ENCODE measurements around the gene METTL1. TPM values are rescaled to one million over a fixed set of nuclear protein-coding genes. Genes with fewer than 3 reads are reported as not detected.

The METTL1 gene
- total RNA-seq, 1 donor from 2014 or later: 6.8 TPM

GRCh38 chr12:57779736-57780135 is 7.8 kb upstream of the METTL1 start:
- Histone ChIP-seq H3K4me1 (peaks cover 21% of the 10 kb centered on the region), H3K36me3 (peaks cover 6% of the 10 kb centered on the region), H3K4me3 (no peak overlapping the region), H3K27ac (replicated peaks) (no peak overlapping the region), H3K9me3 (replicated peaks) (no peaks in the 10 kb centered on the region), H3K27me3 (ENCODE audit: low read depth) (no peaks in the 10 kb centered on the region)
- TF ChIP-seq CTCF (IDR thresholded peaks at IDR 0.05; ENCODE audit: borderline replicate concordance): no peak
- intact Hi-C loops (cut with micrococcal nuclease): no loop called here
- no peak for DNase-seq

- Histone ChIP-seq H3K36me3 (peaks cover 6% of the 10 kb centered on the region), H3K4me3 (no peak overlapping the region), H3K9me3 (replicated peaks) (no peaks in the 10 kb centered on the region), H3K4me1 (peaks cover 15% of the 10 kb centered on the region), H3K27me3 (ENCODE audit: low read depth) (no peaks in the 10 kb centered on the region), H3K27ac (replicated peaks) (no peak overlapping the region)
- intact Hi-C loops (cut with micrococcal nuclease): no loop called here
- TF ChIP-seq CTCF (IDR thresholded peaks at IDR 0.05; ENCODE audit: borderline replicate concordance): no peak
- no peak for DNase-seq
Observed at GRCh38 chr12:57777911-57778310, 6.0 kb upstream of the METTL1 start.

GRCh38 chr12:57777367-57777766 is 5.5 kb upstream of the METTL1 start:
- Histone ChIP-seq H3K4me3 (no peak overlapping the region), H3K27ac (replicated peaks) (no peak overlapping the region), H3K9me3 (replicated peaks) (no peaks in the 10 kb centered on the region), H3K4me1 (peaks cover 17% of the 10 kb centered on the region), H3K27me3 (ENCODE audit: low read depth) (no peaks in the 10 kb centered on the region), H3K36me3 (peaks cover 6% of the 10 kb centered on the region)
- intact Hi-C loops (cut with micrococcal nuclease): no loop called here
- TF ChIP-seq CTCF (IDR thresholded peaks at IDR 0.05; ENCODE audit: borderline replicate concordance): no peak
- DNase-seq: no peak

GRCh38 chr12:57776247-57776587 is 4.3 kb upstream of the METTL1 start:
- TF ChIP-seq CTCF (IDR thresholded peaks at IDR 0.05; ENCODE audit: borderline replicate concordance): no peak
- Histone ChIP-seq H3K9me3 (replicated peaks) (no peaks in the 10 kb centered on the region), H3K4me3 (no peak overlapping the region), H3K4me1 (peaks cover 23% of the 10 kb centered on the region), H3K27ac (replicated peaks) (no peak overlapping the region), H3K27me3 (ENCODE audit: low read depth) (no peaks in the 10 kb centered on the region), H3K36me3 (peaks cover 6% of the 10 kb centered on the region)
- DNase-seq: no peak
- intact Hi-C loops (cut with micrococcal nuclease): no loop called here

- no peak for TF ChIP-seq CTCF (IDR thresholded peaks at IDR 0.05; ENCODE audit: borderline replicate concordance)
- no peaks in the 10 kb centered on the region for H3K9me3 ChIP-seq (replicated peaks)
- no peak overlapping the region for H3K4me3 ChIP-seq
- no peak overlapping the region for H3K27ac ChIP-seq (replicated peaks)
- peaks cover 24% of the 10 kb centered on the region for H3K4me1 ChIP-seq
- H3K27me3 ChIP-seq (ENCODE audit: low read depth): no peaks in the 10 kb centered on the region
- DNase-seq: no peak
- peaks cover 8% of the 10 kb centered on the region for H3K36me3 ChIP-seq
- intact Hi-C loops (cut with micrococcal nuclease): no loop called here
Observed at GRCh38 chr12:57775563-57776246, 3.8 kb upstream of the METTL1 start.
